Measurements from ENCODE around the gene SLC26A1. TPM values are rescaled to one million over a fixed set of nuclear protein-coding genes. Genes with fewer than 3 reads are reported as not detected.

The SLC26A1 gene
- total RNA-seq, 1 experiment from 2014 or later, result 1.8 TPM

DNA sequence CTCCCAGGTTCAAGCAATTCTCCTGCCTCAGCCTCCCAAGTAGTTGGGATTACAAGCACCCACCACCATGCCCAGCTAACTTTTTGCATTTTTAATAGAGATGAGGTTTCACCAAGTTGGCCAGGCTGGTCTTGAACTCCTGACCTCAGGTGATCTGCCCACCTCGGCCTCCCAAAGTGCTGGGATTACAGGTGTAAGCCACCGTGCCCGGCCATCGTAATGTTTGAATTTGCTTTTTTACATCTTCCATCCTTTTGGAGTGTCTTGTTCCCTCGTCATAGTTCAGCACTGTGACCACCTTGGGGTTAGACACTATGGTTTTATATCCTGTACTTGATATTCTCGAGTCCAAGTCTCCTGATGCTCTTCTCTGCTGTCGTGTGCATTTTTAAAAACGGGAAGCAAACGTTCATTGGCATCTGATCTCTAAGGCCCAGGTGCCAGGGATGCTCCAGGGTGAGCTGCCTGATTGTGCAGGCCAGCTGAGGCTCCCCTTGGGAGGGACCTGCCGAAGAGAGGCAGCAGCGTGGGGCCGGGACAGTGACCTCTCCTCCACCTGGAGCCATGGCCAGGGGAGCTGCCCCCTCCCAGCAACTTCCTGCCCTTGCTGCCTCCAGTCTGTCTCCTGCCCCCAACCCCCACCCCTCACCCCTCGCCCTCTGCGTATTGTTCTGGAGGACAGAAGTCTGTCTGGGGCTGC lies 36.5 kb downstream of the SLC26A1 start:
- H3K27me3 ChIP-seq (ENCODE audit: control insufficient read depth, insufficient read depth, low read length), result no peaks in the 10 kb centered on the region
- no peaks in the 10 kb centered on the region for H3K36me3 ChIP-seq (ENCODE audit: control insufficient read depth, insufficient read depth, low read length)
- ChIA-PET POLR2A (interaction anchor here (0.6 kb wide), 1 partner anchor 10 kb away, joined by 5 read pairs; no protein-coding TSS in a partner anchor), CTCF (no interaction called here)
- H3K27ac ChIP-seq (ENCODE audit: low read length), result no peak overlapping the region
- H3K4me3 ChIP-seq (ENCODE audit: low read depth in 2 of 2, low read length in 2 of 2), result no peak overlapping the region
- TF ChIP-seq REST (IDR thresholded peaks at IDR 0.05; ENCODE audit: insufficient read depth in 1 of 2, low read depth in 2 of 2, low read length in 1 of 2), result no peak
- no peak for TF ChIP-seq CTCF (IDR thresholded peaks at IDR 0.05)
- no peak for TF ChIP-seq TCF7L2 (IDR thresholded peaks at IDR 0.05; ENCODE audit: low read depth, low read length)
- no peak for TF ChIP-seq POLR2AphosphoS5 (IDR thresholded peaks at IDR 0.05; ENCODE audit: low read depth, low read length)
- TF ChIP-seq SIN3A (IDR thresholded peaks at IDR 0.05; ENCODE audit: borderline replicate concordance, insufficient read depth, low read depth, low read length), result no peak
- no TSS peak for BruUV-seq (replicated peaks)
- intact Hi-C loops (cut with micrococcal nuclease; ENCODE audit: unreplicated experiment) (no loop called here), in situ Hi-C loops (cut with HindIII; ENCODE audit: low pct_unique_long_range_greater_than_20kb, low sequenced_read_pairs) (no loop called here)
- no peaks in the 10 kb centered on the region for H3K4me1 ChIP-seq (ENCODE audit: control insufficient read depth, insufficient read depth, low read length)
- DNase-seq (ENCODE audit: low read depth, low spot score) (no peak), ATAC-seq (no peak)
- H3K9me3 ChIP-seq (ENCODE audit: control insufficient read depth, insufficient read depth, low read depth, low read length), result no peaks in the 10 kb centered on the region

DNA sequence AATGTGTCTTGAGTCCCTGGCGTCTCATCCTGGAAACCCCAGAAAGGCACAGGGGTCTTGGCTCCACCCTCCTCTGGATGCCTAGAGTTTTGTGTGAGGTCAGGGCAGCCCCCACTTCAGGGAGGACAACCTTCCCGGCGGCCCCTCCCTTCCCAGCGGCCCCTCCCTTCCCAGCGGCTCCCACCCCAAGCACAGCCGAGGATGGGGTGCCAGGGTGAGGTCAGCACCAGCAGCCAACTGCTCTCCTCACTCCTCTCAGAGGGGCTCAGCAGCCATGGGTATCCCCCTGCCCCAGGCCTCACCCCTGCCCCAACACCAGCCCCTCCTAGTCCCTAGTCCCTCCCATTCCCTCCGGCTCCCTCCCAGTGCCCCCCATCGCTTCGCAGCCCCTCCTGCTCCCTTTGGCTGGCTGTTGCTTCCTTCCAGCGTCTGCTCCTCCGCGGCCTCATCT lies 37.2 kb downstream of the SLC26A1 start:
- ChIA-PET POLR2A (no interaction called here), CTCF (no interaction called here)
- no peaks in the 10 kb centered on the region for H3K27me3 ChIP-seq (ENCODE audit: control insufficient read depth, insufficient read depth, low read length)
- in situ Hi-C loops (cut with HindIII; ENCODE audit: low pct_unique_long_range_greater_than_20kb, low sequenced_read_pairs), result no loop called here
- H3K36me3 ChIP-seq (ENCODE audit: control insufficient read depth, insufficient read depth, low read length), result no peaks in the 10 kb centered on the region
- no TSS peak for BruUV-seq (replicated peaks)
- intact Hi-C loops (cut with micrococcal nuclease; ENCODE audit: unreplicated experiment), result no loop called here
- H3K27ac ChIP-seq (ENCODE audit: low read length), result no peak overlapping the region
- no peaks in the 10 kb centered on the region for H3K9me3 ChIP-seq (ENCODE audit: control insufficient read depth, insufficient read depth, low read depth, low read length)
- TF ChIP-seq SIN3A (IDR thresholded peaks at IDR 0.05; ENCODE audit: borderline replicate concordance, insufficient read depth, low read depth, low read length), result no peak
- TF ChIP-seq CTCF (IDR thresholded peaks at IDR 0.05), result no peak
- TF ChIP-seq TCF7L2 (IDR thresholded peaks at IDR 0.05; ENCODE audit: low read depth, low read length), result no peak
- no peak for TF ChIP-seq REST (IDR thresholded peaks at IDR 0.05; ENCODE audit: insufficient read depth in 1 of 2, low read depth in 2 of 2, low read length in 1 of 2)
- TF ChIP-seq POLR2AphosphoS5 (IDR thresholded peaks at IDR 0.05; ENCODE audit: low read depth, low read length), result no peak
- H3K4me3 ChIP-seq (ENCODE audit: low read depth in 2 of 2, low read length in 2 of 2), result no peak overlapping the region
- no peaks in the 10 kb centered on the region for H3K4me1 ChIP-seq (ENCODE audit: control insufficient read depth, insufficient read depth, low read length)
- DNase-seq (ENCODE audit: low read depth, low spot score) (no peak), ATAC-seq (no peak)

Data from Panc1 (cell line).